ENCODE data around the gene MARCHF10. TPM values are rescaled to one million over a fixed set of nuclear protein-coding genes. Genes with fewer than 3 reads are reported as not detected.
"Not testable (repeated sequence)": the region's sequence is repeated elsewhere in the genome, so short reads cannot be mapped to it uniquely, and the experiment has no call there.

Gene MARCHF10
- total RNA-seq, 1 experiment from 2014 or later = 8.0 TPM

- Histone ChIP-seq H2AFZ (no peak overlapping the region), H3K9me2 (ENCODE audit: insufficient read depth) (no peaks in the 10 kb centered on the region), H3K27ac (no peak overlapping the region), H3K4me2 (no peak overlapping the region), H3K4me1 (replicated peaks; ENCODE audit: insufficient read depth) (no peaks in the 10 kb centered on the region), H3F3A (ENCODE audit: insufficient read depth, low read depth) (0 out of 2 replicates have a peak, but pooled peaks cover 4% of the 10 kb centered on the region), H3K79me2 (ENCODE audit: low read depth) (no peaks in the 10 kb centered on the region), H3K9me3 (ENCODE audit: insufficient read depth, low read depth) (no peaks in the 10 kb centered on the region), H3K27me3 (ENCODE audit: insufficient read depth, low read depth) (no peaks in the 10 kb centered on the region), H3K4me3 (no peak overlapping the region), H3K36me3 (ENCODE audit: low read depth) (no peaks in the 10 kb centered on the region), H4K20me1 (ENCODE audit: insufficient read depth) (no peaks in the 10 kb centered on the region)
- DNase-seq = no peak
- POLR2A ChIA-PET (ENCODE audit: unreplicated experiment) = no interaction called here
- no peak for TF ChIP-seq EZH2 (IDR thresholded peaks at IDR 0.05; ENCODE audit: low read depth)
- TF ChIP-seq CTCF (conservative IDR thresholded peaks at IDR 0.05) = no peak
- CTCF ChIA-PET = no interaction called here
- intact Hi-C loops (cut with micrococcal nuclease; ENCODE audit: unreplicated experiment) = no loop called here
- no TSS peak for BruUV-seq (replicated peaks)
Measured at GRCh38 chr17:62847426-62847825, 39.3 kb upstream of the MARCHF10 start.

- H3K9me2 ChIP-seq (ENCODE audit: insufficient read depth) = no peaks in the 10 kb centered on the region
- H3K4me1 ChIP-seq (replicated peaks; ENCODE audit: insufficient read depth) = no peaks in the 10 kb centered on the region
- intact Hi-C loops (cut with micrococcal nuclease; ENCODE audit: unreplicated experiment) = no loop called here
- no peaks in the 10 kb centered on the region for H3F3A ChIP-seq (ENCODE audit: insufficient read depth, low read depth)
- no peaks in the 10 kb centered on the region for H4K20me1 ChIP-seq (ENCODE audit: insufficient read depth)
- H3K36me3 ChIP-seq (ENCODE audit: low read depth) = no peaks in the 10 kb centered on the region
- BruUV-seq (replicated peaks) = no TSS peak
- no peak overlapping the region for H2AFZ ChIP-seq
- H3K27ac ChIP-seq = no peak overlapping the region
- CTCF ChIA-PET = no interaction called here
- H3K4me2 ChIP-seq = no peak overlapping the region
- TF ChIP-seq CTCF (conservative IDR thresholded peaks at IDR 0.05) = no peak
- TF ChIP-seq EZH2 (IDR thresholded peaks at IDR 0.05; ENCODE audit: low read depth) = no peak
- H3K27me3 ChIP-seq (ENCODE audit: insufficient read depth, low read depth) = no peaks in the 10 kb centered on the region
- H3K9me3 ChIP-seq (ENCODE audit: insufficient read depth, low read depth) = peaks cover 13% of the 10 kb centered on the region; the same call in 1 of the 2 replicates
- H3K79me2 ChIP-seq (ENCODE audit: low read depth) = no peaks in the 10 kb centered on the region
- DNase-seq = no peak
- no peak overlapping the region for H3K4me3 ChIP-seq
- POLR2A ChIA-PET (ENCODE audit: unreplicated experiment) = no interaction called here
Measured at GRCh38 chr17:62840871-62841270, 32.8 kb upstream of the MARCHF10 start.

- H4K20me1 ChIP-seq (ENCODE audit: insufficient read depth); BruUV-seq (replicated peaks); H2AFZ ChIP-seq; H3K9me2 ChIP-seq (ENCODE audit: insufficient read depth); H3K79me2 ChIP-seq (ENCODE audit: low read depth); CTCF ChIA-PET; H3K27me3 ChIP-seq (ENCODE audit: insufficient read depth, low read depth); H3K27ac ChIP-seq; POLR2A ChIA-PET (ENCODE audit: unreplicated experiment); H3K36me3 ChIP-seq (ENCODE audit: low read depth); H3F3A ChIP-seq (ENCODE audit: insufficient read depth, low read depth); DNase-seq; intact Hi-C loops (cut with micrococcal nuclease; ENCODE audit: unreplicated experiment); H3K4me1 ChIP-seq (replicated peaks; ENCODE audit: insufficient read depth); H3K4me2 ChIP-seq; H3K4me3 ChIP-seq: not testable (repeated sequence)
- H3K9me3 ChIP-seq (ENCODE audit: insufficient read depth, low read depth) = peaks cover 16% of the 10 kb centered on the region; the same call in 1 of the 2 replicates
Measured at GRCh38 chr17:62833816-62834215, 25.7 kb upstream of the MARCHF10 start.

- Histone ChIP-seq H3K27ac (no peak overlapping the region), H3K79me2 (ENCODE audit: low read depth) (no peaks in the 10 kb centered on the region), H3K4me3 (no peak overlapping the region), H3K4me2 (no peak overlapping the region), H4K20me1 (ENCODE audit: insufficient read depth) (no peaks in the 10 kb centered on the region), H3K9me3 (ENCODE audit: insufficient read depth, low read depth) (peaks cover 13% of the 10 kb centered on the region; the same call in 1 of the 2 replicates), H3K9me2 (ENCODE audit: insufficient read depth) (no peaks in the 10 kb centered on the region), H2AFZ (no peak overlapping the region), H3F3A (ENCODE audit: insufficient read depth, low read depth) (no peaks in the 10 kb centered on the region), H3K4me1 (replicated peaks; ENCODE audit: insufficient read depth) (peaks cover 12% of the 10 kb centered on the region), H3K27me3 (ENCODE audit: insufficient read depth, low read depth) (no peaks in the 10 kb centered on the region), H3K36me3 (ENCODE audit: low read depth) (no peaks in the 10 kb centered on the region)
- DNase-seq = no peak
- no TSS peak for BruUV-seq (replicated peaks)
- TF ChIP-seq EZH2 (IDR thresholded peaks at IDR 0.05; ENCODE audit: low read depth) (no peak), CTCF (conservative IDR thresholded peaks at IDR 0.05) (no peak)
- CTCF ChIA-PET = no interaction called here
- POLR2A ChIA-PET (ENCODE audit: unreplicated experiment) = no interaction called here
- intact Hi-C loops (cut with micrococcal nuclease; ENCODE audit: unreplicated experiment) = no loop called here
Measured at GRCh38 chr17:62832405-62832804, 24.3 kb upstream of the MARCHF10 start.

GRCh38 chr17:62831066-62831465 lies 23.0 kb upstream of the MARCHF10 start:
- H3K36me3 ChIP-seq (ENCODE audit: low read depth); H4K20me1 ChIP-seq (ENCODE audit: insufficient read depth); CTCF ChIA-PET; H3K27ac ChIP-seq; BruUV-seq (replicated peaks); intact Hi-C loops (cut with micrococcal nuclease; ENCODE audit: unreplicated experiment); H3F3A ChIP-seq (ENCODE audit: insufficient read depth, low read depth); H3K4me2 ChIP-seq; H3K4me3 ChIP-seq; H3K9me3 ChIP-seq (ENCODE audit: insufficient read depth, low read depth); POLR2A ChIA-PET (ENCODE audit: unreplicated experiment); DNase-seq; H3K79me2 ChIP-seq (ENCODE audit: low read depth); H3K27me3 ChIP-seq (ENCODE audit: insufficient read depth, low read depth); H2AFZ ChIP-seq; H3K9me2 ChIP-seq (ENCODE audit: insufficient read depth): not testable (repeated sequence)
- peaks cover 25% of the 10 kb centered on the region for H3K4me1 ChIP-seq (replicated peaks; ENCODE audit: insufficient read depth)
